HEK293 (cell line): ENCODE data around the gene CXXC5.

Experiments
- GLIS1 ChIP-seq: fragments of 450-650 bp; formaldehyde crosslinking; IDR thresholded peaks from 2 replicates; pipeline ENCODE4 v1.5.1; 2016; ENCODE audit warnings: missing biosample characterization, missing genetic modification characterization
- KLF8 ChIP-seq: fragments of 450-650 bp; formaldehyde crosslinking; IDR thresholded peaks from 2 replicates; pipeline ENCODE4 v1.5.1; 2016; ENCODE audit warnings: missing biosample characterization, missing genetic modification characterization
- SP3 ChIP-seq: fragments of 450-650 bp; formaldehyde crosslinking; IDR thresholded peaks from 2 replicates; pipeline ENCODE4 v1.5.1; 2016; ENCODE audit warnings: missing biosample characterization, missing genetic modification characterization
- WT1 ChIP-seq: fragments of 450-650 bp; formaldehyde crosslinking; IDR thresholded peaks from 2 replicates; pipeline ENCODE4 v1.5.1; 2016; ENCODE audit warnings: missing biosample characterization, missing genetic modification characterization
- ZBTB8A ChIP-seq: fragments of 450-650 bp; formaldehyde crosslinking; IDR thresholded peaks from 2 replicates; pipeline ENCODE4 v1.5.1; 2016; ENCODE audit warnings: missing biosample characterization, missing genetic modification characterization
- ZFHX2 ChIP-seq: fragments of 450-650 bp; formaldehyde crosslinking; conservative IDR thresholded peaks from 2 replicates; pipeline ENCODE4 v1.5.1; 2016; ENCODE audit warnings: missing biosample characterization, missing genetic modification characterization
- ZIC2 ChIP-seq: fragments of 450-650 bp; formaldehyde crosslinking; IDR thresholded peaks from 2 replicates; pipeline ENCODE4 v1.5.1; 2016; ENCODE audit warnings: missing biosample characterization, missing genetic modification characterization
- ZNF10 ChIP-seq: fragments of 450-650 bp; formaldehyde crosslinking; IDR thresholded peaks from 2 replicates; pipeline ENCODE4 v1.5.1; 2017; ENCODE audit warnings: missing biosample characterization, missing genetic modification characterization
- ZNF146 ChIP-seq: fragments of 450-650 bp; formaldehyde crosslinking; IDR thresholded peaks from 2 replicates; pipeline ENCODE4 v1.5.1; 2016; ENCODE audit warnings: missing biosample characterization, missing genetic modification characterization
- ZNF26 ChIP-seq: fragments of 450-650 bp; formaldehyde crosslinking; IDR thresholded peaks from 2 replicates; pipeline ENCODE4 v1.5.1; 2016; ENCODE audit warnings: missing biosample characterization, missing genetic modification characterization
- ZNF362 ChIP-seq: fragments of 450-650 bp; formaldehyde crosslinking; IDR thresholded peaks from 2 replicates; pipeline ENCODE4 v1.5.1; 2016; ENCODE audit warnings: missing biosample characterization, missing genetic modification characterization
- ZNF394 ChIP-seq: fragments of 450-650 bp; formaldehyde crosslinking; IDR thresholded peaks from 2 replicates; pipeline ENCODE4 v1.5.1; 2016; ENCODE audit warnings: missing biosample characterization, missing genetic modification characterization, mild to moderate bottlenecking, moderate library complexity, borderline replicate concordance
- ZNF488 ChIP-seq: fragments of 450-650 bp; formaldehyde crosslinking; IDR thresholded peaks from 2 replicates; pipeline ENCODE4 v1.5.1; 2016; ENCODE audit warnings: missing biosample characterization, missing genetic modification characterization
- ZNF558 ChIP-seq: fragments of 450-650 bp; formaldehyde crosslinking; IDR thresholded peaks from 2 replicates; pipeline ENCODE4 v1.5.1; 2016; ENCODE audit warnings: missing biosample characterization, missing genetic modification characterization
- ZNF561 ChIP-seq: fragments of 450-650 bp; IDR thresholded peaks from 2 replicates; pipeline ENCODE4 v1.5.1; 2018; ENCODE audit warnings: missing biosample characterization, missing genetic modification characterization, borderline replicate concordance
- ZNF629 ChIP-seq: fragments of 450-650 bp; formaldehyde crosslinking; IDR thresholded peaks from 2 replicates; pipeline ENCODE4 v1.5.1; 2017; ENCODE audit warnings: missing biosample characterization, missing genetic modification characterization
- ZNF785 ChIP-seq: fragments of 450-650 bp; formaldehyde crosslinking; IDR thresholded peaks from 2 replicates; pipeline ENCODE4 v1.5.1; 2016; ENCODE audit warnings: missing biosample characterization, missing genetic modification characterization
- TF ChIP-seq, protein P1 (sequence below): fragments of 450-650 bp; formaldehyde crosslinking; IDR thresholded peaks from 2 replicates; pipeline ENCODE4 v1.5.1; 2016; ENCODE audit warnings: missing biosample characterization, missing genetic modification characterization
- TF ChIP-seq, protein P2 (sequence below): fragments of 450-650 bp; formaldehyde crosslinking; IDR thresholded peaks from 2 replicates; pipeline ENCODE4 v1.5.1; 2016; ENCODE audit warnings: missing biosample characterization, missing genetic modification characterization
- TF ChIP-seq, protein P3 (sequence below): fragments of 450-650 bp; formaldehyde crosslinking; IDR thresholded peaks from 2 replicates; pipeline ENCODE4 v1.5.1; 2016; ENCODE audit warnings: missing biosample characterization, missing genetic modification characterization
- TF ChIP-seq, protein P4 (sequence below): fragments of 450-650 bp; formaldehyde crosslinking; IDR thresholded peaks from 2 replicates; pipeline ENCODE4 v1.5.1; 2016; ENCODE audit warnings: missing biosample characterization, missing genetic modification characterization
- TF ChIP-seq, protein P5 (sequence below): fragments of 450-650 bp; formaldehyde crosslinking; IDR thresholded peaks from 2 replicates; pipeline ENCODE4 v1.5.1; 2016; ENCODE audit warnings: missing biosample characterization, missing genetic modification characterization
- TF ChIP-seq, protein P6 (sequence below): fragments of 450-650 bp; formaldehyde crosslinking; IDR thresholded peaks from 2 replicates; pipeline ENCODE4 v1.5.1; 2016; ENCODE audit warnings: missing biosample characterization, missing genetic modification characterization

The CXXC5 gene

GRCh38 chr5:139649082-139649991, 1.2 kb downstream of the CXXC5 start (continued):
- TF ChIP-seq, protein P1, sequence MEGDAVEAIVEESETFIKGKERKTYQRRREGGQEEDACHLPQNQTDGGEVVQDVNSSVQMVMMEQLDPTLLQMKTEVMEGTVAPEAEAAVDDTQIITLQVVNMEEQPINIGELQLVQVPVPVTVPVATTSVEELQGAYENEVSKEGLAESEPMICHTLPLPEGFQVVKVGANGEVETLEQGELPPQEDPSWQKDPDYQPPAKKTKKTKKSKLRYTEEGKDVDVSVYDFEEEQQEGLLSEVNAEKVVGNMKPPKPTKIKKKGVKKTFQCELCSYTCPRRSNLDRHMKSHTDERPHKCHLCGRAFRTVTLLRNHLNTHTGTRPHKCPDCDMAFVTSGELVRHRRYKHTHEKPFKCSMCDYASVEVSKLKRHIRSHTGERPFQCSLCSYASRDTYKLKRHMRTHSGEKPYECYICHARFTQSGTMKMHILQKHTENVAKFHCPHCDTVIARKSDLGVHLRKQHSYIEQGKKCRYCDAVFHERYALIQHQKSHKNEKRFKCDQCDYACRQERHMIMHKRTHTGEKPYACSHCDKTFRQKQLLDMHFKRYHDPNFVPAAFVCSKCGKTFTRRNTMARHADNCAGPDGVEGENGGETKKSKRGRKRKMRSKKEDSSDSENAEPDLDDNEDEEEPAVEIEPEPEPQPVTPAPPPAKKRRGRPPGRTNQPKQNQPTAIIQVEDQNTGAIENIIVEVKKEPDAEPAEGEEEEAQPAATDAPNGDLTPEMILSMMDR (tag by site-specific recombination), result 0 out of 2 replicates have a peak, but pooled peaks have one; percentile 50
- no peak for TF ChIP-seq ZNF558
- TF ChIP-seq, protein P2, sequence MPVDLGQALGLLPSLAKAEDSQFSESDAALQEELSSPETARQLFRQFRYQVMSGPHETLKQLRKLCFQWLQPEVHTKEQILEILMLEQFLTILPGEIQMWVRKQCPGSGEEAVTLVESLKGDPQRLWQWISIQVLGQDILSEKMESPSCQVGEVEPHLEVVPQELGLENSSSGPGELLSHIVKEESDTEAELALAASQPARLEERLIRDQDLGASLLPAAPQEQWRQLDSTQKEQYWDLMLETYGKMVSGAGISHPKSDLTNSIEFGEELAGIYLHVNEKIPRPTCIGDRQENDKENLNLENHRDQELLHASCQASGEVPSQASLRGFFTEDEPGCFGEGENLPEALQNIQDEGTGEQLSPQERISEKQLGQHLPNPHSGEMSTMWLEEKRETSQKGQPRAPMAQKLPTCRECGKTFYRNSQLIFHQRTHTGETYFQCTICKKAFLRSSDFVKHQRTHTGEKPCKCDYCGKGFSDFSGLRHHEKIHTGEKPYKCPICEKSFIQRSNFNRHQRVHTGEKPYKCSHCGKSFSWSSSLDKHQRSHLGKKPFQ (tag by site-specific recombination), result no peak
- TF ChIP-seq, protein P3, sequence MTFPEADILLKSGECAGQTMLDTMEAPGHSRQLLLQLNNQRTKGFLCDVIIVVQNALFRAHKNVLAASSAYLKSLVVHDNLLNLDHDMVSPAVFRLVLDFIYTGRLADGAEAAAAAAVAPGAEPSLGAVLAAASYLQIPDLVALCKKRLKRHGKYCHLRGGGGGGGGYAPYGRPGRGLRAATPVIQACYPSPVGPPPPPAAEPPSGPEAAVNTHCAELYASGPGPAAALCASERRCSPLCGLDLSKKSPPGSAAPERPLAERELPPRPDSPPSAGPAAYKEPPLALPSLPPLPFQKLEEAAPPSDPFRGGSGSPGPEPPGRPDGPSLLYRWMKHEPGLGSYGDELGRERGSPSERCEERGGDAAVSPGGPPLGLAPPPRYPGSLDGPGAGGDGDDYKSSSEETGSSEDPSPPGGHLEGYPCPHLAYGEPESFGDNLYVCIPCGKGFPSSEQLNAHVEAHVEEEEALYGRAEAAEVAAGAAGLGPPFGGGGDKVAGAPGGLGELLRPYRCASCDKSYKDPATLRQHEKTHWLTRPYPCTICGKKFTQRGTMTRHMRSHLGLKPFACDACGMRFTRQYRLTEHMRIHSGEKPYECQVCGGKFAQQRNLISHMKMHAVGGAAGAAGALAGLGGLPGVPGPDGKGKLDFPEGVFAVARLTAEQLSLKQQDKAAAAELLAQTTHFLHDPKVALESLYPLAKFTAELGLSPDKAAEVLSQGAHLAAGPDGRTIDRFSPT (tag by site-specific recombination), result peak; percentile 37; the same call in 1 of the 2 replicates
- TF ChIP-seq, protein P4, sequence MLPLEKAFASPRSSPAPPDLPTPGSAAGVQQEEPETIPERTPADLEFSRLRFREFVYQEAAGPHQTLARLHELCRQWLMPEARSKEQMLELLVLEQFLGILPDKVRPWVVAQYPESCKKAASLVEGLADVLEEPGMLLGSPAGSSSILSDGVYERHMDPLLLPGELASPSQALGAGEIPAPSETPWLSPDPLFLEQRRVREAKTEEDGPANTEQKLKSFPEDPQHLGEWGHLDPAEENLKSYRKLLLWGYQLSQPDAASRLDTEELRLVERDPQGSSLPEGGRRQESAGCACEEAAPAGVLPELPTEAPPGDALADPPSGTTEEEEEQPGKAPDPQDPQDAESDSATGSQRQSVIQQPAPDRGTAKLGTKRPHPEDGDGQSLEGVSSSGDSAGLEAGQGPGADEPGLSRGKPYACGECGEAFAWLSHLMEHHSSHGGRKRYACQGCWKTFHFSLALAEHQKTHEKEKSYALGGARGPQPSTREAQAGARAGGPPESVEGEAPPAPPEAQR (tag by site-specific recombination), result no peak
- TF ChIP-seq ZNF488, result no peak
- TF ChIP-seq ZNF785 (tag by site-specific recombination), result no peak
- TF ChIP-seq SP3 (tag by site-specific recombination), result peak; percentile 17; the same call in 1 of the 2 replicates
- peak; percentile 80 for TF ChIP-seq ZIC2
- TF ChIP-seq, protein P5, sequence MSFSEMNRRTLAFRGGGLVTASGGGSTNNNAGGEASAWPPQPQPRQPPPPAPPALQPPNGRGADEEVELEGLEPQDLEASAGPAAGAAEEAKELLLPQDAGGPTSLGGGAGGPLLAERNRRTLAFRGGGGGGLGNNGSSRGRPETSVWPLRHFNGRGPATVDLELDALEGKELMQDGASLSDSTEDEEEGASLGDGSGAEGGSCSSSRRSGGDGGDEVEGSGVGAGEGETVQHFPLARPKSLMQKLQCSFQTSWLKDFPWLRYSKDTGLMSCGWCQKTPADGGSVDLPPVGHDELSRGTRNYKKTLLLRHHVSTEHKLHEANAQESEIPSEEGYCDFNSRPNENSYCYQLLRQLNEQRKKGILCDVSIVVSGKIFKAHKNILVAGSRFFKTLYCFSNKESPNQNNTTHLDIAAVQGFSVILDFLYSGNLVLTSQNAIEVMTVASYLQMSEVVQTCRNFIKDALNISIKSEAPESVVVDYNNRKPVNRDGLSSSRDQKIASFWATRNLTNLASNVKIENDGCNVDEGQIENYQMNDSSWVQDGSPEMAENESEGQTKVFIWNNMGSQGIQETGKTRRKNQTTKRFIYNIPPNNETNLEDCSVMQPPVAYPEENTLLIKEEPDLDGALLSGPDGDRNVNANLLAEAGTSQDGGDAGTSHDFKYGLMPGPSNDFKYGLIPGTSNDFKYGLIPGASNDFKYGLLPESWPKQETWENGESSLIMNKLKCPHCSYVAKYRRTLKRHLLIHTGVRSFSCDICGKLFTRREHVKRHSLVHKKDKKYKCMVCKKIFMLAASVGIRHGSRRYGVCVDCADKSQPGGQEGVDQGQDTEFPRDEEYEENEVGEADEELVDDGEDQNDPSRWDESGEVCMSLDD, result peak; percentile 78
- no peak for TF ChIP-seq WT1
- TF ChIP-seq, protein P6, sequence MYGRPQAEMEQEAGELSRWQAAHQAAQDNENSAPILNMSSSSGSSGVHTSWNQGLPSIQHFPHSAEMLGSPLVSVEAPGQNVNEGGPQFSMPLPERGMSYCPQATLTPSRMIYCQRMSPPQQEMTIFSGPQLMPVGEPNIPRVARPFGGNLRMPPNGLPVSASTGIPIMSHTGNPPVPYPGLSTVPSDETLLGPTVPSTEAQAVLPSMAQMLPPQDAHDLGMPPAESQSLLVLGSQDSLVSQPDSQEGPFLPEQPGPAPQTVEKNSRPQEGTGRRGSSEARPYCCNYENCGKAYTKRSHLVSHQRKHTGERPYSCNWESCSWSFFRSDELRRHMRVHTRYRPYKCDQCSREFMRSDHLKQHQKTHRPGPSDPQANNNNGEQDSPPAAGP (tag by site-specific recombination), result 0 out of 2 replicates have a peak, but pooled peaks have one; percentile 28
- peak; percentile 57; the same call in 1 of the 2 replicates for TF ChIP-seq ZNF394 (tag by site-specific recombination)
- no peak for TF ChIP-seq ZNF26 (tag by site-specific recombination)
- no peak for TF ChIP-seq ZNF362 (tag by site-specific recombination)
- no peak for TF ChIP-seq ZNF10 (tag by site-specific recombination)
- no peak for TF ChIP-seq ZNF629
- peak; percentile 94 for TF ChIP-seq ZBTB8A (tag by site-specific recombination)
- TF ChIP-seq KLF8 (tag by site-specific recombination), result peak; percentile 23; the same call in 1 of the 2 replicates
- TF ChIP-seq GLIS1, result peak; percentile 50; the same call in 1 of the 2 replicates
- TF ChIP-seq ZNF146, result 0 out of 2 replicates have a peak, but pooled peaks have one; percentile 15
- TF ChIP-seq ZNF561 (tag by site-specific recombination), result 0 out of 2 replicates have a peak, but pooled peaks have one; percentile 48
- peak; percentile 86 for TF ChIP-seq ZFHX2
